Breast epithelium (tissue), 3 donors: ENCODE measurements around the gene CCDC146.
"Not testable (repeated sequence)": the region's sequence is repeated elsewhere in the genome, so short reads cannot be mapped to it uniquely, and the experiment has no call there.

ENCODE experiments used
- CTCF ChIP-seq, 3 donors: fragments of 450-650 bp; IDR thresholded peaks; one replicate each; pipeline ENCODE4 v1.5.1; 2016 to 2017; ENCODE audit warnings: antibody characterized with exemption in 3 of 3, mild to moderate bottlenecking in 3 of 3, moderate library complexity in 3 of 3
- POLR2A ChIP-seq: fragments of 450-650 bp; IDR thresholded peaks from one replicate; pipeline ENCODE4 v1.6.1; 2016; ENCODE audit warnings: antibody characterized with exemption, mild to moderate bottlenecking, moderate library complexity

- not testable (repeated sequence) for TF ChIP-seq CTCF (IDR thresholded peaks at IDR 0.05); POLR2A
Observed at GRCh38 chr7:77128582-77129410, 6.4 kb downstream of the CCDC146 start.
